IMR-90 (cell line): Measurements from ENCODE around the gene DSCAM. TPM values are rescaled to one million over a fixed set of nuclear protein-coding genes. Genes with fewer than 3 reads are reported as not detected.

ENCODE experiments used
- ATAC-seq: fragments of 200-7000 bp; cut with Tn5 transposase; 2 replicates; pipeline ENCODE4 v1.9.1; 2020; ENCODE audit warnings: low read depth, mild to moderate bottlenecking, moderate library complexity
- BruUV-seq: library from RNA; stranded (reverse); fragments of 400-500 nt; replicated peaks from 2 replicates; lab custom pipeline; 2021; lab: Mats Ljungman, UMichigan
- CTCF ChIA-PET: fragments of 300-600 bp; formaldehyde crosslinking; extraction: SDS; loops from one replicate; lab custom pipeline; 2021; ENCODE audit warnings: antibody characterized with exemption; lab: Yijun Ruan, JAX
- POLR2A ChIA-PET: fragments of 300-600 bp; sonication (Branson Sonifier 250); formaldehyde crosslinking; loops from one replicate; lab custom pipeline; 2022; ENCODE audit warnings: antibody characterized with exemption; ENCODE audit not compliant: unreplicated experiment; lab: Charles Lee
- DNase-seq: peaks from one replicate; pipeline ENCODE4 v3.0.0; 2013
- H2AFZ ChIP-seq: replicated peaks from 2 replicates; pipeline ENCODE3; 2013; ENCODE audit warnings: low read length, mild to moderate bottlenecking; ENCODE audit not compliant: poor library complexity
- H2AK5ac ChIP-seq: 2 replicates; pipeline ENCODE4 v1.6.1; 2013; ENCODE audit warnings: low read depth, low read length, inconsistent platforms
- H2AK9ac ChIP-seq: replicated peaks from 2 replicates; pipeline ENCODE3; 2013; ENCODE audit warnings: mild to moderate bottlenecking, low read depth, low read length, moderate library complexity; ENCODE audit not compliant: poor library complexity
- H2BK120ac ChIP-seq: 2 replicates; pipeline ENCODE4 v1.6.1; 2013; ENCODE audit warnings: low read depth, low read length, inconsistent platforms
- H2BK15ac ChIP-seq: 3 replicates; pipeline ENCODE4 v1.6.1; 2013; ENCODE audit warnings: low read depth, low read length, inconsistent platforms
- H2BK20ac ChIP-seq: 2 replicates; pipeline ENCODE4 v1.6.1; 2013; ENCODE audit warnings: low read depth, mild to moderate bottlenecking, inconsistent platforms, low read length, moderate library complexity
- H2BK5ac ChIP-seq: 2 replicates; pipeline ENCODE4 v1.6.1; 2013; ENCODE audit warnings: mild to moderate bottlenecking, low read depth, low read length, inconsistent platforms; ENCODE audit not compliant: poor library complexity, severe bottlenecking
- H3K14ac ChIP-seq: replicated peaks from 2 replicates; pipeline ENCODE4 v1.6.1; 2013; ENCODE audit warnings: low read depth, low read length, inconsistent platforms
- H3K18ac ChIP-seq: 2 replicates; pipeline ENCODE4 v1.6.1; 2013; ENCODE audit warnings: low read depth, low read length, control low read depth
- H3K23ac ChIP-seq: 2 replicates; pipeline ENCODE4 v1.6.1; 2013; ENCODE audit warnings: low read depth, low read length, inconsistent platforms
- H3K27ac ChIP-seq: 2 replicates; pipeline ENCODE4 v1.5.1; 2013; ENCODE audit warnings: mild to moderate bottlenecking, control low read depth, low read length; ENCODE audit not compliant: insufficient read depth
- H3K27me3 ChIP-seq: 2 replicates; pipeline ENCODE4 v1.6.1; 2013; ENCODE audit warnings: low read length; ENCODE audit not compliant: control insufficient read depth, insufficient read depth
- H3K36me3 ChIP-seq: 2 replicates; pipeline ENCODE4 v1.6.1; 2013; ENCODE audit warnings: low read length, mixed read lengths; ENCODE audit not compliant: control insufficient read depth, insufficient read depth
- H3K4ac ChIP-seq: 2 replicates; pipeline ENCODE4 v1.6.1; 2013; ENCODE audit warnings: low read depth, low read length, inconsistent platforms
- H3K4me1 ChIP-seq: 2 replicates; pipeline ENCODE4 v1.6.1; 2013; ENCODE audit warnings: low read length, mixed read lengths; ENCODE audit not compliant: control insufficient read depth, insufficient read depth
- H3K4me2 ChIP-seq: 2 replicates; pipeline ENCODE4 v1.6.1; 2013; ENCODE audit warnings: low read depth, mild to moderate bottlenecking, control low read depth, low read length, moderate library complexity
- H3K4me3 ChIP-seq: 2 replicates; pipeline ENCODE4 v1.5.1; 2013; ENCODE audit warnings: low read depth, mild to moderate bottlenecking, control low read depth, low read length, moderate library complexity; ENCODE audit not compliant: insufficient read depth
- H3K56ac ChIP-seq: 2 replicates; pipeline ENCODE4 v1.6.1; 2013; ENCODE audit warnings: low read length, inconsistent platforms; ENCODE audit not compliant: insufficient read depth; ENCODE audit errors: extremely low read depth
- H3K79me1 ChIP-seq, 2 experiments: 2 replicates each; pipeline ENCODE4 v1.6.1; 2013; ENCODE audit warnings: low read length in 2 of 2, inconsistent platforms in 1 of 2, low read depth in 1 of 2
- H3K9ac ChIP-seq: 2 replicates; pipeline ENCODE4 v1.6.1; 2013; ENCODE audit warnings: low read depth, low read length, control low read depth
- H3K9me1 ChIP-seq: 2 replicates; pipeline ENCODE4 v1.6.1; 2013; ENCODE audit warnings: low read length, inconsistent platforms; ENCODE audit not compliant: insufficient read depth
- H3K9me3 ChIP-seq: 2 replicates; pipeline ENCODE4 v1.6.1; 2013; ENCODE audit warnings: low read length; ENCODE audit not compliant: control insufficient read depth, insufficient read depth
- H4K20me1 ChIP-seq: 2 replicates; pipeline ENCODE4 v1.6.1; 2013; ENCODE audit warnings: low read length, inconsistent platforms; ENCODE audit not compliant: insufficient read depth
- H4K5ac ChIP-seq: 2 replicates; pipeline ENCODE4 v1.6.1; 2013; ENCODE audit warnings: mild to moderate bottlenecking, low read depth, low read length, control low read depth
- H4K8ac ChIP-seq, 2 experiments: 2 replicates each; pipeline ENCODE4 v1.6.1; 2013; ENCODE audit warnings: low read depth in 2 of 2, low read length in 2 of 2, control low read depth in 1 of 2, inconsistent platforms in 1 of 2
- H4K91ac ChIP-seq: 2 replicates; pipeline ENCODE4 v1.6.1; 2013; ENCODE audit warnings: low read depth, low read length, inconsistent platforms; ENCODE audit not compliant: insufficient read depth
- NFE2L2 ChIP-seq: fragments of 150-350 bp; IDR thresholded peaks from 2 replicates; pipeline ENCODE4 v1.6.1; 2016; ENCODE audit warnings: low read depth, mild to moderate bottlenecking, low read length
- POLR2A ChIP-seq: IDR thresholded peaks from 2 replicates; pipeline ENCODE4 v1.6.1; 2012; ENCODE audit warnings: mild to moderate bottlenecking, low read depth, low read length
- RAD21 ChIP-seq: IDR thresholded peaks from 2 replicates; pipeline ENCODE4 v1.6.1; 2012; ENCODE audit warnings: low read length, improper control_type of control experiment
- RCOR1 ChIP-seq: IDR thresholded peaks from 2 replicates; pipeline ENCODE4 v1.6.1; 2012; ENCODE audit warnings: mild to moderate bottlenecking, low read length, improper control_type of control experiment; ENCODE audit not compliant: insufficient replicate concordance
- SMC3 ChIP-seq: fragments of 150-350 bp; IDR thresholded peaks from 2 replicates; pipeline ENCODE4 v1.6.1; 2016; ENCODE audit warnings: low read depth, mild to moderate bottlenecking, antibody characterized with exemption, low read length, moderate library complexity
- WGBS, 2 experiments: methylation state at CpG; one replicate each; pipeline versions ENCODE4 v1.1.5 to v1.1.7; 2013; ENCODE audit warnings: missing lambda C conversion rate in 2 of 2; ENCODE audit not compliant: insufficient read length in 1 of 2; ENCODE audit errors: extremely low coverage in 2 of 2; 5-methylcytosine and 5-hydroxymethylcytosine counted together
- dilution Hi-C: fragments of 300-500 bp; cut with HindIII; formaldehyde crosslinking; loops from one replicate; pipeline ENCODE4 v1.14.3; 2018; ENCODE audit warnings: low sequenced_read_pairs; ENCODE audit not compliant: unreplicated experiment
- in situ Hi-C: fragments of 300-500 bp; cut with MboI; formaldehyde crosslinking; loops from 3 replicates; pipeline ENCODE4 v1.14.3; 2019; ENCODE audit warnings: low sequenced_read_pairs, inconsistent platforms, mixed read lengths
- intact Hi-C: fragments of 100-400 bp; cut with micrococcal nuclease; formaldehyde crosslinking; loops from 2 replicates; pipeline ENCODE4 v1.10.0; 2022
- polyA plus RNA-seq, 3 experiments: library from polyadenylated mRNA; depleted of rRNA; stranded (reverse); fragments of >200 nt; gene quantifications; 2 replicates each; pipeline ENCODE4 v1.2.3, GENCODE V29; 2012; ENCODE audit warnings: low replicate concordance in 1 of 3
- total RNA-seq: library from RNA; depleted of rRNA; stranded (reverse); fragments of >200 nt; gene quantifications from 2 replicates; pipeline ENCODE4 v1.2.3, GENCODE V29; 2012
- TF ChIP-seq, protein P1 (sequence below): fragments of 150-350 bp; IDR thresholded peaks from 2 replicates; pipeline ENCODE4 v1.6.1; 2016; ENCODE audit warnings: low read depth, mild to moderate bottlenecking, low read length, moderate library complexity, borderline replicate concordance
- TF ChIP-seq, protein P2 (sequence below): conservative IDR thresholded peaks from 2 replicates; pipeline ENCODE4 v1.5.1; 2012; ENCODE audit warnings: mild to moderate bottlenecking, low read depth, low read length, improper control_type of control experiment

The DSCAM gene
- total and polyA plus RNA-seq, 2 of the 4 experiments (the other 2 are of a cell fraction): under 0.01 to 0.02 TPM

DNA sequence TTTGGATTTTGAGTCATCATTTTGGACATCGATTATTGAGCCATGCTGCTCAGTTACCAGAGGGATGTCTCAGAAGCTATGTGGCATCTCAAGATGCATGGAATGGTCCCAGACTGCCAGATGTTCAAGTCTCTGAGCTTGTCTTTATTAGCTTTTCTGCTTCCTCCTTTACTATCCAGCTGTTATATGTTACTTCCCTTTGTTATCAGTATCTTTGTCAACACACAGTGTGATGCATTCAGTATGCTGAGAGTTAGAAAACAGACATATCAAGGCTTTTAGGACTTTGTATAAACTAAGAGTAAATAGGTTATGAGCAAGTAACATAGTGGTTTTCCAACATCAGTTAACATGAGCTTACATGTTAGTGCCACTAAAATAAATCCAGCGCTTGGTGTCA lies 474.5 kb downstream of the DSCAM start:
- DNase-seq (no peak), ATAC-seq (no peak)
- H2BK15ac ChIP-seq: no peak overlapping the region
- H3K79me1 ChIP-seq: no peaks in the 10 kb centered on the region
- no peak overlapping the region for H4K8ac ChIP-seq
- no peak overlapping the region for H2BK5ac ChIP-seq
- H3K27me3 ChIP-seq: no peaks in the 10 kb centered on the region
- in situ Hi-C loops: no loop called here
- H4K20me1 ChIP-seq: no peaks in the 10 kb centered on the region
- H3K23ac ChIP-seq: no peak overlapping the region
- no peak overlapping the region for H4K91ac ChIP-seq
- H2AFZ ChIP-seq: no peak overlapping the region
- no peak overlapping the region for H2BK120ac ChIP-seq
- no peak overlapping the region for H2BK20ac ChIP-seq
- no peak overlapping the region for H3K4ac ChIP-seq
- WGBS, 2 experiments: 20% methylated on average over 1 of the region's 2 CpGs; no CpG with 5 or more reads in 1 of the 2 experiments
- POLR2A ChIA-PET: no interaction called here
- no peak overlapping the region for H4K5ac ChIP-seq
- CTCF ChIA-PET: no interaction called here
- H2AK5ac ChIP-seq: no peak overlapping the region
- no peak overlapping the region for H3K56ac ChIP-seq
- no peak overlapping the region for H3K18ac ChIP-seq
- H3K27ac ChIP-seq: no peak overlapping the region
- H3K4me3 ChIP-seq: no peak overlapping the region
- dilution Hi-C loops: no loop called here
- no TSS peak for BruUV-seq
- H3K4me1 ChIP-seq: no peaks in the 10 kb centered on the region
- H3K36me3 ChIP-seq: no peaks in the 10 kb centered on the region
- intact Hi-C loops: no loop called here
- H3K9ac ChIP-seq: no peak overlapping the region
- H3K9me1 ChIP-seq: no peaks in the 10 kb centered on the region
- no peak overlapping the region for H2AK9ac ChIP-seq
- no peak overlapping the region for H3K4me2 ChIP-seq
- no peak overlapping the region for H3K14ac ChIP-seq
- H3K9me3 ChIP-seq: peaks cover 11% of the 10 kb centered on the region
- TF ChIP-seq NFE2L2 (no peak), RCOR1 (no peak), RAD21 (no peak), POLR2A (no peak), SMC3 (no peak)
- TF ChIP-seq, protein P1, sequence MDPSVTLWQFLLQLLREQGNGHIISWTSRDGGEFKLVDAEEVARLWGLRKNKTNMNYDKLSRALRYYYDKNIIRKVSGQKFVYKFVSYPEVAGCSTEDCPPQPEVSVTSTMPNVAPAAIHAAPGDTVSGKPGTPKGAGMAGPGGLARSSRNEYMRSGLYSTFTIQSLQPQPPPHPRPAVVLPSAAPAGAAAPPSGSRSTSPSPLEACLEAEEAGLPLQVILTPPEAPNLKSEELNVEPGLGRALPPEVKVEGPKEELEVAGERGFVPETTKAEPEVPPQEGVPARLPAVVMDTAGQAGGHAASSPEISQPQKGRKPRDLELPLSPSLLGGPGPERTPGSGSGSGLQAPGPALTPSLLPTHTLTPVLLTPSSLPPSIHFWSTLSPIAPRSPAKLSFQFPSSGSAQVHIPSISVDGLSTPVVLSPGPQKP: no peak
- TF ChIP-seq, protein P2, sequence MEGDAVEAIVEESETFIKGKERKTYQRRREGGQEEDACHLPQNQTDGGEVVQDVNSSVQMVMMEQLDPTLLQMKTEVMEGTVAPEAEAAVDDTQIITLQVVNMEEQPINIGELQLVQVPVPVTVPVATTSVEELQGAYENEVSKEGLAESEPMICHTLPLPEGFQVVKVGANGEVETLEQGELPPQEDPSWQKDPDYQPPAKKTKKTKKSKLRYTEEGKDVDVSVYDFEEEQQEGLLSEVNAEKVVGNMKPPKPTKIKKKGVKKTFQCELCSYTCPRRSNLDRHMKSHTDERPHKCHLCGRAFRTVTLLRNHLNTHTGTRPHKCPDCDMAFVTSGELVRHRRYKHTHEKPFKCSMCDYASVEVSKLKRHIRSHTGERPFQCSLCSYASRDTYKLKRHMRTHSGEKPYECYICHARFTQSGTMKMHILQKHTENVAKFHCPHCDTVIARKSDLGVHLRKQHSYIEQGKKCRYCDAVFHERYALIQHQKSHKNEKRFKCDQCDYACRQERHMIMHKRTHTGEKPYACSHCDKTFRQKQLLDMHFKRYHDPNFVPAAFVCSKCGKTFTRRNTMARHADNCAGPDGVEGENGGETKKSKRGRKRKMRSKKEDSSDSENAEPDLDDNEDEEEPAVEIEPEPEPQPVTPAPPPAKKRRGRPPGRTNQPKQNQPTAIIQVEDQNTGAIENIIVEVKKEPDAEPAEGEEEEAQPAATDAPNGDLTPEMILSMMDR: no peak
